GM19324 (cell line): ENCODE results near the gene ANKRD11.

Experiments
- ATAC-seq: cut with Tn5 transposase; IDR thresholded peaks from one replicate; pipeline ENCODE4 v1.9.1; 2021; ENCODE audit warnings: mild to moderate bottlenecking, moderate library complexity; ENCODE audit not compliant: unreplicated experiment, low FRiP score

The ANKRD11 gene

GRCh38 chr16:89490439-89491237, at the start of gene ANKRD11:
Gene ANKRD11, minus strand, starts transcription at chr16:89490561. Its CDS starts 173,542 bp downstream, at chr16:89317019.
- ATAC-seq = peak; percentile 83

GRCh38 chr16:89538286-89538685, 47.9 kb upstream of the ANKRD11 start:
- no peak for ATAC-seq

GRCh38 chr16:89537549-89537925, 47.2 kb upstream of the ANKRD11 start:
- ATAC-seq = no peak

GRCh38 chr16:89536886-89537548, 46.7 kb upstream of the ANKRD11 start:
- ATAC-seq = no peak

- ATAC-seq = no peak
These were observed 46.0 kb upstream of the ANKRD11 start for GRCh38 chr16:89536371-89536770.

- ATAC-seq = no peak
These were observed 43.9 kb upstream of the ANKRD11 start for GRCh38 chr16:89534252-89534756.

GRCh38 chr16:89531821-89532526, 41.6 kb upstream of the ANKRD11 start:
- no peak for ATAC-seq

GRCh38 chr16:89530401-89531381, 40.3 kb upstream of the ANKRD11 start:
- no peak for ATAC-seq

GRCh38 chr16:89529097-89529496, 38.7 kb upstream of the ANKRD11 start:
- no peak for ATAC-seq

- ATAC-seq = no peak
These were observed 35.0 kb upstream of the ANKRD11 start for GRCh38 chr16:89525146-89525913.

GRCh38 chr16:89523680-89524344, 33.5 kb upstream of the ANKRD11 start:
- no peak for ATAC-seq

- no peak for ATAC-seq
These were observed 31.9 kb upstream of the ANKRD11 start for GRCh38 chr16:89522287-89522686.

GRCh38 chr16:89519881-89520280, 29.5 kb upstream of the ANKRD11 start:
- no peak for ATAC-seq

GRCh38 chr16:89517128-89517527, 26.8 kb upstream of the ANKRD11 start:
- ATAC-seq = no peak

- ATAC-seq = no peak
These were observed 22.1 kb upstream of the ANKRD11 start for GRCh38 chr16:89512453-89512852.

GRCh38 chr16:89511374-89511773, 21.0 kb upstream of the ANKRD11 start:
- no peak for ATAC-seq

- no peak for ATAC-seq
These were observed 20.2 kb upstream of the ANKRD11 start for GRCh38 chr16:89510526-89510925.

GRCh38 chr16:89507834-89508590, 17.7 kb upstream of the ANKRD11 start, which contains the start of gene SPG7:
Gene SPG7, plus strand, starts transcription at chr16:89508403. Its CDS starts 15 bp downstream, at chr16:89508418.
- peak; percentile 82 for ATAC-seq
